AG10803 (cell line): ENCODE results near the gene TMEM163.

Experiments used
- DNase-seq: peaks from one replicate; pipeline ENCODE4 v3.0.0; 2010; ENCODE audit warnings: low read depth
- H3K4me3 ChIP-seq: 2 replicates; pipeline ENCODE4 v1.5.1; 2011; ENCODE audit warnings: mild to moderate bottlenecking, low read length, control low read depth
- CTCF ChIP-seq: conservative IDR thresholded peaks from 2 replicates; pipeline ENCODE4 v1.5.1; 2011; ENCODE audit warnings: mild to moderate bottlenecking, low read length, control low read depth, inconsistent platforms

Gene TMEM163

GRCh38 chr2:134707330-134707676 is 11.5 kb downstream of the TMEM163 start:
- H3K4me3 ChIP-seq, result no peak overlapping the region
- DNase-seq, result no peak
- TF ChIP-seq CTCF, result no peak

- H3K4me3 ChIP-seq, result no peak overlapping the region
- DNase-seq, result no peak
- no peak for TF ChIP-seq CTCF
Observed at GRCh38 chr2:134706587-134707329, 12.0 kb downstream of the TMEM163 start.

- TF ChIP-seq CTCF, result no peak
- H3K4me3 ChIP-seq, result no peak overlapping the region
- DNase-seq, result no peak
Observed at GRCh38 chr2:134705861-134706586, 12.8 kb downstream of the TMEM163 start.

- H3K4me3 ChIP-seq, result no peak overlapping the region
- no peak for TF ChIP-seq CTCF
- DNase-seq, result no peak
Observed at GRCh38 chr2:134704173-134704572, 14.6 kb downstream of the TMEM163 start.

- TF ChIP-seq CTCF, result no peak
- no peak for DNase-seq
- H3K4me3 ChIP-seq, result no peak overlapping the region
Observed at GRCh38 chr2:134703426-134703825, 15.4 kb downstream of the TMEM163 start.

GRCh38 chr2:134700730-134701129 is 18.1 kb downstream of the TMEM163 start:
- DNase-seq, result no peak
- H3K4me3 ChIP-seq, result no peak overlapping the region
- TF ChIP-seq CTCF, result no peak

GRCh38 chr2:134694411-134694810 is 24.4 kb downstream of the TMEM163 start:
- DNase-seq, result no peak
- TF ChIP-seq CTCF, result no peak
- H3K4me3 ChIP-seq, result no peak overlapping the region
